ENCODE results near the gene SLAMF7. TPM values are rescaled to one million over a fixed set of nuclear protein-coding genes. Genes with fewer than 3 reads are reported as not detected.

Gene SLAMF7
- total RNA-seq, 2 donors from 2014 or later: 4.9 to 7.0 TPM

GRCh38 chr1:160777486-160778089 is 38.5 kb downstream of the SLAMF7 start:
- DNase-seq: peak; percentile 66
- Histone ChIP-seq H3K9me3 (no peaks in the 10 kb centered on the region), H3K4me3 (no peak overlapping the region), H3K36me3 (no peaks in the 10 kb centered on the region), H3K27me3 (no peaks in the 10 kb centered on the region), H3K9ac (ENCODE audit: low read depth in 2 of 2, low read length in 2 of 2) (no peak overlapping the region), H3K27ac (no peak overlapping the region), H3K4me1 (peaks cover 12% of the 10 kb centered on the region)
- intact Hi-C loops (cut with DNase I): loop anchor here (2.0 kb wide), 1 partner anchor 53 kb away; no protein-coding TSS in a partner anchor
- TF ChIP-seq CTCF (IDR thresholded peaks at IDR 0.05): peak; percentile 65

GRCh38 chr1:160778976-160779375 is 39.9 kb downstream of the SLAMF7 start:
- Histone ChIP-seq H3K4me1 (peaks cover 15% of the 10 kb centered on the region), H3K27me3 (no peaks in the 10 kb centered on the region), H3K9ac (ENCODE audit: low read depth in 2 of 2, low read length in 2 of 2) (no peak overlapping the region), H3K9me3 (no peaks in the 10 kb centered on the region), H3K4me3 (no peak overlapping the region), H3K36me3 (no peaks in the 10 kb centered on the region), H3K27ac (no peak overlapping the region)
- intact Hi-C loops (cut with DNase I): no loop called here
- DNase-seq: no peak
- TF ChIP-seq CTCF (IDR thresholded peaks at IDR 0.05): no peak

- no peak overlapping the region for H3K9ac ChIP-seq (ENCODE audit: low read depth in 2 of 2, low read length in 2 of 2)
- H3K9me3 ChIP-seq: no peaks in the 10 kb centered on the region
- no peaks in the 10 kb centered on the region for H3K36me3 ChIP-seq
- intact Hi-C loops (cut with DNase I): no loop called here
- no peaks in the 10 kb centered on the region for H3K27me3 ChIP-seq
- peak; percentile 38 for DNase-seq
- no peak overlapping the region for H3K27ac ChIP-seq
- no peak for TF ChIP-seq CTCF (IDR thresholded peaks at IDR 0.05)
- H3K4me1 ChIP-seq: peaks cover 15% of the 10 kb centered on the region
- no peak overlapping the region for H3K4me3 ChIP-seq
Measured at GRCh38 chr1:160779626-160780397, 40.8 kb downstream of the SLAMF7 start.

- no peak overlapping the region for H3K27ac ChIP-seq
- intact Hi-C loops (cut with DNase I): no loop called here
- no peak for DNase-seq
- H3K4me3 ChIP-seq: no peak overlapping the region
- H3K9me3 ChIP-seq: no peaks in the 10 kb centered on the region
- H3K4me1 ChIP-seq: peaks cover 15% of the 10 kb centered on the region
- H3K27me3 ChIP-seq: no peaks in the 10 kb centered on the region
- H3K36me3 ChIP-seq: no peaks in the 10 kb centered on the region
- H3K9ac ChIP-seq (ENCODE audit: low read depth in 2 of 2, low read length in 2 of 2): no peak overlapping the region
- no peak for TF ChIP-seq CTCF (IDR thresholded peaks at IDR 0.05)
Measured at GRCh38 chr1:160780398-160780755, 41.3 kb downstream of the SLAMF7 start.

- intact Hi-C loops (cut with DNase I): no loop called here
- H3K9ac ChIP-seq (ENCODE audit: low read depth in 2 of 2, low read length in 2 of 2): peak overlapping the region; percentile 6 to 49
- no peak overlapping the region for H3K4me3 ChIP-seq
- no peaks in the 10 kb centered on the region for H3K9me3 ChIP-seq
- DNase-seq: peak; percentile 88
- H3K36me3 ChIP-seq: no peaks in the 10 kb centered on the region
- H3K27me3 ChIP-seq: no peaks in the 10 kb centered on the region
- peak overlapping the region; percentile 86 for H3K27ac ChIP-seq
- TF ChIP-seq CTCF (IDR thresholded peaks at IDR 0.05): no peak
- peaks cover 15% of the 10 kb centered on the region for H3K4me1 ChIP-seq
Measured at GRCh38 chr1:160781186-160781766, 42.2 kb downstream of the SLAMF7 start.

Data from colonic mucosa (tissue), 4 donors.